ENCODE results near the gene LRRC8E. TPM values are rescaled to one million over a fixed set of nuclear protein-coding genes. Genes with fewer than 3 reads are reported as not detected.

LRRC8E gene
- total RNA-seq, 2 donors from 2014 or later: 2.6 to 3.4 TPM

GRCh38 chr19:7877249-7877836, 11.0 kb upstream of the LRRC8E start:
- DNase-seq: no peak
- Histone ChIP-seq H3K4me3 (no peak overlapping the region), H3K4me1 (peaks cover 15% of the 10 kb centered on the region), H3K27me3 (no peaks in the 10 kb centered on the region), H3K36me3 (replicated peaks in 1 of 2; ENCODE audit: insufficient read depth in 1 of 2, low read depth in 2 of 2) (no peaks in the 10 kb centered on the region), H3K27ac (no peak overlapping the region), H3K9me3 (no peaks in the 10 kb centered on the region)
- no peak for ATAC-seq
- 67 to 77% methylated on average over 6 of the region's 6 CpGs for WGBS, 2 donors
- intact Hi-C loops (cut with DNase I): no loop called here
- TF ChIP-seq CTCF (IDR thresholded peaks at IDR 0.05) (no peak), POLR2A (IDR thresholded peaks at IDR 0.05) (no peak)

- no peak for ATAC-seq
- DNase-seq: no peak
- intact Hi-C loops (cut with DNase I): no loop called here
Observed at GRCh38 chr19:7879111-7879807, 9.1 kb upstream of the LRRC8E start.

GRCh38 chr19:7879836-7880235, 8.5 kb upstream of the LRRC8E start:
- no peaks in the 10 kb centered on the region for H3K36me3 ChIP-seq (replicated peaks in 1 of 2; ENCODE audit: insufficient read depth in 1 of 2, low read depth in 2 of 2)
- TF ChIP-seq POLR2A (IDR thresholded peaks at IDR 0.05): no peak
- TF ChIP-seq CTCF (IDR thresholded peaks at IDR 0.05): no peak
- DNase-seq (no peak), ATAC-seq (no peak)
- no peaks in the 10 kb centered on the region for H3K9me3 ChIP-seq
- H3K4me1 ChIP-seq: peaks cover 2% of the 10 kb centered on the region
- intact Hi-C loops (cut with DNase I): no loop called here
- no peak overlapping the region for H3K4me3 ChIP-seq
- no peaks in the 10 kb centered on the region for H3K27me3 ChIP-seq
- 82 to 85% methylated on average over 19 of the region's 19 CpGs for WGBS, 2 donors
- no peak overlapping the region for H3K27ac ChIP-seq

More at GRCh38 chr19:7879111-7879807, 9.1 kb upstream of the LRRC8E start:
- no peaks in the 10 kb centered on the region for H3K27me3 ChIP-seq
- no peaks in the 10 kb centered on the region for H3K9me3 ChIP-seq
- WGBS, 2 donors: 62 to 81% methylated on average over 4 to 18 of the region's 18 CpGs
- H3K4me1 ChIP-seq: peaks cover 7% of the 10 kb centered on the region
- no peaks in the 10 kb centered on the region for H3K36me3 ChIP-seq (replicated peaks in 1 of 2; ENCODE audit: insufficient read depth in 1 of 2, low read depth in 2 of 2)
- no peak for TF ChIP-seq POLR2A (IDR thresholded peaks at IDR 0.05)
- no peak for TF ChIP-seq CTCF (IDR thresholded peaks at IDR 0.05)
- H3K27ac ChIP-seq: no peak overlapping the region
- H3K4me3 ChIP-seq: no peak overlapping the region

- 79 to 90% methylated on average over 3 of the region's 3 CpGs for WGBS, 2 donors
- H3K36me3 ChIP-seq (replicated peaks in 1 of 2; ENCODE audit: insufficient read depth in 1 of 2, low read depth in 2 of 2): no peaks in the 10 kb centered on the region
- intact Hi-C loops (cut with DNase I): no loop called here
- no peaks in the 10 kb centered on the region for H3K4me1 ChIP-seq
- H3K9me3 ChIP-seq: no peaks in the 10 kb centered on the region
- TF ChIP-seq POLR2A (IDR thresholded peaks at IDR 0.05) (no peak), CTCF (IDR thresholded peaks at IDR 0.05) (no peak)
- no peaks in the 10 kb centered on the region for H3K27me3 ChIP-seq
- ATAC-seq: no peak
- no peak overlapping the region for H3K4me3 ChIP-seq
- H3K27ac ChIP-seq: no peak overlapping the region
- no peak for DNase-seq
Observed at GRCh38 chr19:7881910-7882309, 6.4 kb upstream of the LRRC8E start.

- Histone ChIP-seq H3K4me1 (peaks cover 4% of the 10 kb centered on the region), H3K4me3 (no peak overlapping the region), H3K36me3 (replicated peaks in 1 of 2; ENCODE audit: insufficient read depth in 1 of 2, low read depth in 2 of 2) (no peaks in the 10 kb centered on the region), H3K27me3 (no peaks in the 10 kb centered on the region), H3K9me3 (no peaks in the 10 kb centered on the region), H3K27ac (no peak overlapping the region)
- TF ChIP-seq CTCF (IDR thresholded peaks at IDR 0.05) (no peak), POLR2A (IDR thresholded peaks at IDR 0.05) (no peak)
- ATAC-seq (no peak), DNase-seq (no peak)
- 81 to 87% methylated on average over 4 of the region's 4 CpGs for WGBS, 2 donors
- intact Hi-C loops (cut with DNase I): no loop called here
Observed at GRCh38 chr19:7883105-7883504, 5.2 kb upstream of the LRRC8E start.

Data from body of pancreas (tissue), 4 donors.